ENCODE data around the gene PM20D2. TPM values are rescaled to one million over a fixed set of nuclear protein-coding genes. Genes with fewer than 3 reads are reported as not detected.

The PM20D2 gene
- total RNA-seq, 1 donor from 2014 or later: 13.7 TPM

GRCh38 chr6:89184344-89184743 is 38.5 kb downstream of the PM20D2 start:
- Mint-ChIP-seq H3K27me3 (ENCODE audit: low read depth) (peaks cover 17% of the 10 kb centered on the region), H3K36me3 (no peaks in the 10 kb centered on the region), H3K4me3 (no peak overlapping the region), H3K9me3 (no peaks in the 10 kb centered on the region), H3K4me1 (no peaks in the 10 kb centered on the region), H3K27ac (no peak overlapping the region)
- TF ChIP-seq CTCF (IDR thresholded peaks at IDR 0.05; ENCODE audit: unreplicated experiment): no peak
- no peak for DNase-seq (ENCODE audit: low spot score in 2 of 2, unreplicated experiment in 2 of 2)

- no peak for TF ChIP-seq CTCF (IDR thresholded peaks at IDR 0.05; ENCODE audit: unreplicated experiment)
- Mint-ChIP-seq H3K27me3 (ENCODE audit: low read depth) (peaks cover 2% of the 10 kb centered on the region), H3K27ac (no peak overlapping the region), H3K4me3 (no peak overlapping the region), H3K4me1 (peaks cover 11% of the 10 kb centered on the region), H3K36me3 (no peaks in the 10 kb centered on the region), H3K9me3 (no peaks in the 10 kb centered on the region)
- DNase-seq (ENCODE audit: low spot score in 2 of 2, unreplicated experiment in 2 of 2): no peak
Measured at GRCh38 chr6:89186762-89187161, 40.9 kb downstream of the PM20D2 start.

- H3K4me3 Mint-ChIP-seq: no peak overlapping the region
Measured at GRCh38 chr6:89187504-89187903, 41.6 kb downstream of the PM20D2 start.

GRCh38 chr6:89190741-89191140 is 44.9 kb downstream of the PM20D2 start:
- no peak overlapping the region for H3K4me3 Mint-ChIP-seq
- TF ChIP-seq CTCF (IDR thresholded peaks at IDR 0.05; ENCODE audit: unreplicated experiment): no peak
- H3K9me3 Mint-ChIP-seq: peaks cover 17% of the 10 kb centered on the region
- peaks cover 11% of the 10 kb centered on the region for H3K4me1 Mint-ChIP-seq
- H3K36me3 Mint-ChIP-seq: peaks cover 9% of the 10 kb centered on the region
- no peak for DNase-seq (ENCODE audit: low spot score in 2 of 2, unreplicated experiment in 2 of 2)
- H3K27me3 Mint-ChIP-seq (ENCODE audit: low read depth): peaks cover 4% of the 10 kb centered on the region
- no peak overlapping the region for H3K27ac Mint-ChIP-seq

More at GRCh38 chr6:89187504-89187903, 41.6 kb downstream of the PM20D2 start:
- DNase-seq (ENCODE audit: low spot score in 2 of 2, unreplicated experiment in 2 of 2): no peak
- TF ChIP-seq CTCF (IDR thresholded peaks at IDR 0.05; ENCODE audit: unreplicated experiment): no peak
- Mint-ChIP-seq H3K36me3 (no peaks in the 10 kb centered on the region), H3K4me1 (peaks cover 11% of the 10 kb centered on the region), H3K27ac (no peak overlapping the region), H3K27me3 (ENCODE audit: low read depth) (peaks cover 3% of the 10 kb centered on the region), H3K9me3 (no peaks in the 10 kb centered on the region)

- H3K27me3 Mint-ChIP-seq (ENCODE audit: low read depth): peaks cover 14% of the 10 kb centered on the region
- H3K9me3 Mint-ChIP-seq: peaks cover 22% of the 10 kb centered on the region
- H3K4me1 Mint-ChIP-seq: peaks cover 11% of the 10 kb centered on the region
- H3K4me3 Mint-ChIP-seq: no peak overlapping the region
- no peak overlapping the region for H3K27ac Mint-ChIP-seq
- no peak for DNase-seq (ENCODE audit: low spot score in 2 of 2, unreplicated experiment in 2 of 2)
- H3K36me3 Mint-ChIP-seq: peaks cover 10% of the 10 kb centered on the region
- TF ChIP-seq CTCF (IDR thresholded peaks at IDR 0.05; ENCODE audit: unreplicated experiment): no peak
Measured at GRCh38 chr6:89194559-89194958, 48.7 kb downstream of the PM20D2 start.

GRCh38 chr6:89197141-89197540 is 51.3 kb downstream of the PM20D2 start:
- Mint-ChIP-seq H3K36me3 (peaks cover 10% of the 10 kb centered on the region), H3K27me3 (ENCODE audit: low read depth) (peaks cover 12% of the 10 kb centered on the region), H3K27ac (no peak overlapping the region), H3K4me3 (no peak overlapping the region), H3K9me3 (peaks cover 22% of the 10 kb centered on the region), H3K4me1 (peaks cover 4% of the 10 kb centered on the region)
- no peak for DNase-seq (ENCODE audit: low spot score in 2 of 2, unreplicated experiment in 2 of 2)
- TF ChIP-seq CTCF (IDR thresholded peaks at IDR 0.05; ENCODE audit: unreplicated experiment): no peak
